ENCODE measurements around the gene HPCAL1.
"Not testable (repeated sequence)": the region's sequence is repeated elsewhere in the genome, so short reads cannot be mapped to it uniquely, and the experiment has no call there.

HPCAL1 gene

GRCh38 chr2:10428355-10428754 lies 125.7 kb downstream of the HPCAL1 start:
- DNase-seq = no peak

GRCh38 chr2:10428924-10429323 lies 126.2 kb downstream of the HPCAL1 start:
- no peak for DNase-seq

GRCh38 chr2:10430886-10431622 lies 128.3 kb downstream of the HPCAL1 start:
- no peak for DNase-seq

GRCh38 chr2:10431797-10432196 lies 129.1 kb downstream of the HPCAL1 start:
- DNase-seq = no peak

GRCh38 chr2:10432311-10433181 lies 129.8 kb downstream of the HPCAL1 start:
- no peak for DNase-seq

- DNase-seq = no peak
These were observed 130.7 kb downstream of the HPCAL1 start for GRCh38 chr2:10433264-10433946.

GRCh38 chr2:10433947-10434885 lies 131.5 kb downstream of the HPCAL1 start:
- no peak for DNase-seq

GRCh38 chr2:10434886-10435819 lies 132.4 kb downstream of the HPCAL1 start:
- peak; percentile 66 for DNase-seq

GRCh38 chr2:10435820-10436204 lies 133.1 kb downstream of the HPCAL1 start:
- no peak for DNase-seq

- DNase-seq = no peak
These were observed 133.9 kb downstream of the HPCAL1 start for GRCh38 chr2:10436583-10437110.

GRCh38 chr2:10437806-10438205 lies 135.1 kb downstream of the HPCAL1 start:
- DNase-seq = no peak

- no peak for DNase-seq
These were observed 136.0 kb downstream of the HPCAL1 start for GRCh38 chr2:10438688-10439087.

GRCh38 chr2:10439185-10439879 lies 136.6 kb downstream of the HPCAL1 start:
- no peak for DNase-seq

- DNase-seq = no peak
These were observed 137.3 kb downstream of the HPCAL1 start for GRCh38 chr2:10439971-10440370.

- DNase-seq = no peak
These were observed 138.0 kb downstream of the HPCAL1 start for GRCh38 chr2:10440736-10441135.

GRCh38 chr2:10441948-10442347 lies 139.2 kb downstream of the HPCAL1 start:
- DNase-seq = no peak

GRCh38 chr2:10442469-10443126 lies 139.9 kb downstream of the HPCAL1 start:
- DNase-seq = not testable (repeated sequence)

- DNase-seq = no peak
These were observed 141.8 kb downstream of the HPCAL1 start for GRCh38 chr2:10444463-10444862.

GRCh38 chr2:10446631-10447030 lies 143.9 kb downstream of the HPCAL1 start:
- DNase-seq = no peak

Measured in activated gamma-delta T cell treated with Interleukin-2 at 50 U/mL for 16 hours (primary cell).